Raji (cell line): ENCODE results near the gene LRRC10B.

ENCODE experiments used
- POLR2A ChIP-seq: IDR thresholded peaks from 2 replicates; pipeline ENCODE4 v1.6.1; 2011; ENCODE audit warnings: low read depth, low read length, control low read depth; ENCODE audit not compliant: insufficient read depth

LRRC10B gene

GRCh38 chr11:61533039-61533375, 24.5 kb downstream of the LRRC10B start:
- TF ChIP-seq POLR2A = no peak

- TF ChIP-seq POLR2A = no peak
Observed at GRCh38 chr11:61533401-61533800, 24.9 kb downstream of the LRRC10B start.

GRCh38 chr11:61534025-61534932, 25.7 kb downstream of the LRRC10B start:
- TF ChIP-seq POLR2A = no peak

DNA sequence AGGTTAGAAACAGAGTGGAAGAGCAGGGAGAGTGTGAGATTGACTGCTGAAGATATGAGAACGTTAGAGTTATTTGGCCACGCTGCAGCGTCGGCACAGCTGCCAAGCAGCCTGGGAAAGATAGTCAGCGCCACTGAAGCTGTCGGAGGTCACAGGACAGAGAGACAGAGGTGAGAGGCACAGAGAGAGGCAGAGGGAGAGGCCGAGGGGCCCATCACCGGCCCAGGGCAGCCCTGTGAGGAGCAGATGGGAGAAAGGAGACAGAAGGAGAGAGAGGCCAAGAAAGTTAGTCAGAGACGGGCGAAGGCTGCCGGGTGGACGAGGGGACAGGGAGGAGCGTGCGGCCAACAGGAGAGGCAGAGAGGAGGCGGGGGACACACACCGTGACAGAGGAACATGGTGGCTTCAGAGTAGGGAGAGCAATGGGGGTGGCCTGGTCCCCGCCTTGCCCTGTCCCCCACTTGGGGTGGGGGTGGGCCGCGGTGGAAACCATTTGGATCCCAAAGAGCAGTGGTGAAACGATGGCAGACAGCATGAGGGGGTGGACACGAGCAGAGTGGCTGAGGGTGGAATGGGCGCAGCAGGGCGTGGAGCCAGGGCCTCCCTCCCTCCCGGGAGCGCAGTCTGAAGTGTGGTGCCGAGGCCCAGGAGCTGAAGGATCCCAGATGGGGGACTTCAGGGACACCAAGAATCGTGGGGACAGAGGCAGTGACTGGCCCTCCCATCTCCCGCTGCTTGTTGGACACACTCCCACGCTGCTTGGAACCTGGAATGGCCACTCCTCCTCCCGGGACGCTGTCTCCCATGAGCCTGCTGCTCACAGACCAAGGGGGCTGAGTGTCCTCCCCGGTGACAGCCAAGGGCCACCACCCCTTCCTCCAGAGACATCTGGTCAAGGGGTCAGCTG, 26.6 kb downstream of the LRRC10B start:
- TF ChIP-seq POLR2A = no peak

GRCh38 chr11:61535998-61536675, 27.6 kb downstream of the LRRC10B start:
- TF ChIP-seq POLR2A = no peak

DNA sequence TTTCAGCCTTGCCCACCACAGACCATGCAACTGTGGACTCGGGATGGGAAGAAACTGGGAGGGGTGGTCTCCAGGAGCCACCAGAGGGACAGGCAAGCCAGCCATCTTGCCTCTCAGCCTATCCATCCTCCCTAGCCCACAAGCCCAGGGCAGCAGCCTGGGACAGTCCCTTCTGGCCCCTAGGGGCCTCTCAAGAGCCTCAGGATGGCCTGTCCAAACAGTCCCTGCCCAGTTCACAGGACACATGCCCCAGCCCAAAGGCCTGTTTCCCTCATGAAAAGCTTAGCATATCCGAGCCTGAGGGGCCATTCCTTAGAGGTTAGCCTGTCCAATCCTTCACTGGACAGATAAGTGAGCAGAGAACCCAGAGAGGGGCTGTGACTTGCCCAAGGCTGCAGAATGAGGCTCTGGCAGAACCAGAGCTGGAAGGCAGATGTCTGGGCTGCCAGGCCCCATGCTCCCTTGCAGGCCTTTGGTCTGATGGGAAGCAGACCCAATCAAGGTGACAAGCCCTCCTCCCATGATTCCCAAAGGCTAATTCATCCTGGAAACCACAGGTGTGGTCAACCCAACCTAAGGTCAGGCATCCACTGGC, 28.2 kb downstream of the LRRC10B start:
- no peak for TF ChIP-seq POLR2A

GRCh38 chr11:61537326-61537725, 28.8 kb downstream of the LRRC10B start:
- TF ChIP-seq POLR2A = no peak

DNA sequence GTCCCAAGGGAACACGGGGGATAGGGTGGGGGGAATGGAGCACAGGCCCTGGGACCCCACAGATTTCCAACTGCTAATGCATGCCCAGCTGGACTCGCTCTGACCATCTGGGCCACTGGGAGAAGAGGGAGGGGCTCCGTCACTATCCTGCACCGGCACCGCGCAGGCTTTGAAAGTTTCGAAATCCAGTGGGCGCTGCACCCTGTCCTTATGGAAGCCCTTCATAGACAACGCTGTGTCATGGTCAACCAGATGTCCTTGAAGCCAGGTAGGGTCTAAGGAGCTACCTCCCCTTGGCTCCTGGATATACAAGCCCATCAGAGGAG, 30.1 kb downstream of the LRRC10B start:
- no peak for TF ChIP-seq POLR2A

GRCh38 chr11:61539006-61539405, 30.5 kb downstream of the LRRC10B start:
- TF ChIP-seq POLR2A = no peak

DNA sequence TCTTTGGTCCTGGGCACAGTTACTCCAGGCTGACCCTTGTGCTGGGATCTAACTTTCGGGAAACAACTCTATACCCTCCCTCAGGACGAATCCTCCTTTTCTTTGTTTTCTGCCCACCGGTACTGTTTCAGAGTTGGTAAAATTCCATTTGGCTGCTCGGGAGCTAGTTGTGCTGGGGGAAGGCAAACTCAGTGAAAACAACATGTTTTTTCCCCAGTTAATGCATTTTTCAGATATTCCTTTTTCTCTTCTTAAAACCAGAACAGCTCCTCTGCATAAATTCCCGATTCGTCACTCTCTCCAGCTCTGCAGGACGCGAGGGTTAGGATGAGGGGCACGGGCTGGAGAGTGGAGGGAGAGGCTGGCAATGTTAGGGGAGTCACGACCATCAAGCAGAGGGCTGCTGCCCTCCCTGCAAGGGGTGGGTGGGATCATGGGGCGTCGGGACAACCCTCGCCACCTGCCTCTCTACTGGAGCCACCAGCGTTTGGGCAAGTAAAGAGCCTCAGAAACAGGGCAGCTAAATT, 31.3 kb downstream of the LRRC10B start:
- no peak for TF ChIP-seq POLR2A

GRCh38 chr11:61540528-61540927, 32.0 kb downstream of the LRRC10B start:
- no peak for TF ChIP-seq POLR2A

- no peak for TF ChIP-seq POLR2A
Observed at GRCh38 chr11:61541598-61541997, 33.0 kb downstream of the LRRC10B start.

DNA sequence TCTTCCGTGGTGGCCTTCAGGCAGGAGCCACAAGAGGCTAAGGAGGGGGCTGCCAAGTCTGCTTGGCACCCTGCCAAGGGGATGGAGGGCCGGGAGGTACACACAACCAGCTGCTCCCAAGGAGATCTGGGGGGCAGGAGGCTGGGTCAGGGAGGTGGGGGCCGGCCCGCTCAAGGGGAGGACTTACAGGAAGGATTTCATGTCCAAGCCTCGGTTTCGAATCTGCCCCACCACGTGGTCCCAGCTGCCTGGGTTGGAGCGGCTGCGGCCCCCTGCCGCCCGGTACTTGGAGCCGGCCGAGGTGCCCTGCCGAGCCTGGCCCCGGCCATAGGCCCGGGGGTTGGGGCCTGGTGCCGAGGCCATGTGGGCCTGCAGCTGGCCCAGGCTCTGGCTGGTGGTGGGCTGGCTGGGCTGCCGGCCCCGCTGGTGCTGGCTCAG, 33.5 kb downstream of the LRRC10B start:
- TF ChIP-seq POLR2A = no peak

DNA sequence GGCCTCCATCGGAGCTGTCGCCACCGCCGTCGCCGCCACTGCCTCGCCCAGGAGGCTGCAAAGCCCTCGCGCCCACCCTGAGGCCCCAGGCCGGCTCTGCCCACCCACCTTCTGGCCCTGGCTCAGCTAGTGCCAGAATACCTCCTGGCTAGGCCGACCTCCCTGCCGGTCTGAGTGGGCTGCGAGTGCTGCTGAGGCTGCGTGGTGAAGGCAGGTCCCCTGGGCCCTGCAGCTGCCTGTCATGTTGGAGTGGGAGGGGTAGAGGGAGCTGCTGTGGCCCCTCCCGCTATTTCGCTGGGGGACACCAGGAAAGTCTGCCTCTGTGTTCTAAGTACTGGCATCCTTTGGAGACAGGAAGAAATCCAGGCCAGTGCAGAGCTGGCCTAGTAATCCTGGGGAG, 34.2 kb downstream of the LRRC10B start:
- TF ChIP-seq POLR2A = no peak
